A549 (cell line): ENCODE results near the gene TDRD12. TPM values are rescaled to one million over a fixed set of nuclear protein-coding genes. Genes with fewer than 3 reads are reported as not detected.

Source experiments
- ATAC-seq, 2 experiments: fragments of 200-7000 bp in 1 of 2; fragments of >200 bp in 1 of 2; cut with Nextera tagmentation in 1 of 2; cut with Tn5 transposase in 1 of 2; 3 replicates each; pipeline versions ENCODE4 v1.8.0 to v1.9.1; 2018 to 2020; ENCODE audit warnings: mild to moderate bottlenecking in 1 of 2, moderate library complexity in 1 of 2
- CTCF ChIA-PET: fragments of 300-600 bp; sonication (Branson Sonifier 250); formaldehyde crosslinking; extraction: SDS; loops from one replicate; lab custom pipeline; 2021; ENCODE audit warnings: antibody characterized with exemption, inconsistent platforms; lab: Yijun Ruan, JAX
- POLR2A ChIA-PET: fragments of 350-600 bp; formaldehyde crosslinking; extraction: SDS; loops from one replicate; lab custom pipeline; 2021; ENCODE audit warnings: antibody characterized with exemption, inconsistent platforms; lab: Yijun Ruan, JAX
- DNase-seq, 2 experiments: peaks; one replicate each; pipeline versions ENCODE4 v3.0.0 to v3.0.0-alpha.2; 2011 to 2016; ENCODE audit warnings: low read depth in 1 of 2, low spot score in 1 of 2
- FAIRE-seq: peaks from 2 replicates; lab custom pipeline; 2011; peaks lifted over from hg19 to GRCh38; lab: Jason Lieb, UNC
- H3K27ac ChIP-seq, 2 experiments: fragments of >200 bp; sonication (Bioruptor Twin); formaldehyde crosslinking; 3 replicates each; pipeline ENCODE4 v1.5.1; 2016 to 2017
- H3K4me1 ChIP-seq: fragments of >200 bp; sonication (Bioruptor Twin); formaldehyde crosslinking; 3 replicates; pipeline ENCODE4 v1.6.1; 2016
- H3K4me2 ChIP-seq: fragments of >200 bp; sonication (Bioruptor Twin); formaldehyde crosslinking; 3 replicates; pipeline ENCODE4 v1.6.1; 2016
- H3K4me3 ChIP-seq: fragments of >200 bp; sonication (Bioruptor Twin); formaldehyde crosslinking; 3 replicates; pipeline ENCODE4 v1.5.1; 2016
- H3K9me3 ChIP-seq: fragments of >200 bp; sonication (Bioruptor Twin); formaldehyde crosslinking; 3 replicates; pipeline ENCODE4 v1.6.1; 2016
- BCL3 ChIP-seq: fragments of >200 bp; sonication (Bioruptor Twin); formaldehyde crosslinking; IDR thresholded peaks from 3 replicates; pipeline ENCODE4 v1.6.1; 2016
- BHLHE40 ChIP-seq: IDR thresholded peaks from 2 replicates; pipeline ENCODE4 v1.6.1; 2012; ENCODE audit warnings: low read depth, low read length, inconsistent platforms
- CBX2 ChIP-seq: fragments of 200-600 bp; sonication (generic); IDR thresholded peaks from 2 replicates; pipeline ENCODE4 v1.6.1; 2016; ENCODE audit warnings: low read depth, mild to moderate bottlenecking, borderline replicate concordance
- CBX8 ChIP-seq: fragments of 200-600 bp; sonication (generic); IDR thresholded peaks from 2 replicates; pipeline ENCODE4 v1.6.1; 2016
- CHD4 ChIP-seq: fragments of 200-600 bp; sonication (generic); IDR thresholded peaks from 2 replicates; pipeline ENCODE4 v1.6.1; 2016; ENCODE audit warnings: antibody characterized with exemption, mild to moderate bottlenecking, borderline replicate concordance
- E2F6 ChIP-seq: IDR thresholded peaks from 2 replicates; pipeline ENCODE4 v1.6.1; 2012; ENCODE audit warnings: low read depth, borderline replicate concordance
- ELK1 ChIP-seq: fragments of 150-350 bp; IDR thresholded peaks from 2 replicates; pipeline ENCODE4 v1.6.1; 2014; ENCODE audit warnings: low read depth, mild to moderate bottlenecking, low read length
- EP300 ChIP-seq, 2 experiments: fragments of >200 bp; sonication (Bioruptor Twin); formaldehyde crosslinking; IDR thresholded peaks; 2 replicates in 1 of 2; 3 replicates in 1 of 2; pipeline ENCODE4 v1.6.1; 2016 to 2017
- FOXS1 ChIP-seq: fragments of 250-450 bp; sonication (Bioruptor Pico); IDR thresholded peaks from 2 replicates; pipeline ENCODE4 v1.5.0; 2020; ENCODE audit warnings: mild to moderate bottlenecking, moderate library complexity
- GATA3 ChIP-seq: IDR thresholded peaks from 2 replicates; pipeline ENCODE4 v1.6.1; 2012; ENCODE audit warnings: borderline replicate concordance
- HDAC2 ChIP-seq: fragments of 200-600 bp; sonication (generic); IDR thresholded peaks from 2 replicates; pipeline ENCODE4 v1.6.1; 2016
- HOXA7 ChIP-seq: fragments of 250-450 bp; sonication (Bioruptor Pico); IDR thresholded peaks from 2 replicates; pipeline ENCODE4 v1.5.0; 2020; ENCODE audit warnings: mild to moderate bottlenecking, moderate library complexity
- HOXB13 ChIP-seq: fragments of 250-450 bp; sonication (Bioruptor Pico); IDR thresholded peaks from 2 replicates; pipeline ENCODE4 v1.5.0; 2020; ENCODE audit warnings: low read depth, mild to moderate bottlenecking, moderate library complexity
- JUNB ChIP-seq: fragments of >200 bp; sonication (Bioruptor Twin); formaldehyde crosslinking; IDR thresholded peaks from 2 replicates; pipeline ENCODE4 v1.6.1; 2016
- KDM1A ChIP-seq: fragments of 200-600 bp; sonication (generic); IDR thresholded peaks from 2 replicates; pipeline ENCODE4 v1.6.1; 2016; ENCODE audit warnings: low read depth, mild to moderate bottlenecking
- MAFK ChIP-seq: fragments of 450-650 bp; IDR thresholded peaks from 2 replicates; pipeline ENCODE4 v1.6.1; 2014; ENCODE audit not compliant: partially characterized antibody
- MAX ChIP-seq: IDR thresholded peaks from 2 replicates; pipeline ENCODE4 v1.6.1; 2012
- NFE2L2 ChIP-seq: fragments of 150-350 bp; conservative IDR thresholded peaks from 2 replicates; pipeline ENCODE4 v1.6.1; 2014; ENCODE audit warnings: low read length
- PBX3 ChIP-seq: IDR thresholded peaks from 2 replicates; pipeline ENCODE4 v1.6.1; 2012
- POLR2A ChIP-seq: IDR thresholded peaks from 2 replicates; pipeline ENCODE4 v1.6.1; 2012; ENCODE audit warnings: mild to moderate bottlenecking, low read length
- POLR2AphosphoS2 ChIP-seq: conservative IDR thresholded peaks from 2 replicates; pipeline ENCODE4 v1.6.1; 2012; ENCODE audit warnings: low read length, improper control_type of control experiment, inconsistent platforms
- RARB ChIP-seq: fragments of 250-450 bp; sonication (Bioruptor Pico); IDR thresholded peaks from 2 replicates; pipeline ENCODE4 v1.8.0; 2021; ENCODE audit warnings: mild to moderate bottlenecking, moderate library complexity
- REST ChIP-seq: fragments of 200-600 bp; sonication (generic); IDR thresholded peaks from 2 replicates; pipeline ENCODE4 v1.6.1; 2016; ENCODE audit warnings: antibody characterized with exemption, mild to moderate bottlenecking, moderate library complexity
- SREBF2 ChIP-seq: fragments of 450-650 bp; IDR thresholded peaks from 2 replicates; pipeline ENCODE4 v1.6.1; 2014; ENCODE audit warnings: mild to moderate bottlenecking, moderate library complexity
- TP53 ChIP-seq: fragments of 250-450 bp; sonication (Bioruptor Pico); IDR thresholded peaks from 2 replicates; pipeline ENCODE4 v1.5.0; 2021; ENCODE audit warnings: mild to moderate bottlenecking, moderate library complexity
- ZC3H11A ChIP-seq: fragments of 450-650 bp; IDR thresholded peaks from 2 replicates; pipeline ENCODE4 v1.6.1; 2014; ENCODE audit warnings: antibody characterized with exemption, mild to moderate bottlenecking
- ZNF302 ChIP-seq: fragments of 250-450 bp; sonication (Bioruptor Pico); IDR thresholded peaks from 2 replicates; pipeline ENCODE4 v1.9.0; 2021; ENCODE audit warnings: inconsistent platforms, mild to moderate bottlenecking, moderate library complexity
- WGBS: methylation state at CpG from one replicate; pipeline ENCODE4 v1.1.6; 2017; ENCODE audit errors: missing lambda C conversion rate; 5-methylcytosine and 5-hydroxymethylcytosine counted together
- polyA plus RNA-seq, 4 experiments: library from polyadenylated mRNA; depleted of rRNA in 3 of 4; stranded (reverse); fragments of >200 nt; fragmentation: RNase III in 1 of 4; extraction: RNeasy Plus Mini Kit Qiagen cat#74134 plus additional on column Dnase treatment in 1 of 4; gene quantifications; 2 replicates in 3 of 4; 3 replicates in 1 of 4; pipeline ENCODE4 v1.2.3, GENCODE V29; 2011 to 2017

TDRD12 gene
- polyA plus RNA-seq, 2 of the 4 experiments (the other 2 are of a cell fraction) = 0.19 to 0.53 TPM

GRCh38 chr19:32675720-32676185, 43.8 kb upstream of the TDRD12 start, which contains the start of gene RGS9BP (continued):
- no peak for TF ChIP-seq KDM1A
- TF ChIP-seq MAFK = no peak
- no peak for TF ChIP-seq EP300 (IDR thresholded peaks at IDR 0.05)
- TF ChIP-seq GATA3 = no peak
- no peak for TF ChIP-seq HOXB13 (CRISPR knock-in tag)
- TF ChIP-seq BHLHE40 = no peak
- TF ChIP-seq ZC3H11A = no peak

GRCh38 chr19:32676186-32676894, 43.2 kb upstream of the TDRD12 start:
- H3K4me3 ChIP-seq = peak overlapping the region; percentile 84
- H3K4me2 ChIP-seq = peak overlapping the region; percentile 82
- ATAC-seq = peak; percentile 15 to 25
- peaks cover 7% of the 10 kb centered on the region; the same call in 2 of the 3 replicates for H3K4me1 ChIP-seq
- peak overlapping the region; percentile 72 to 85; a peak in 5 of 6 replicates for H3K27ac ChIP-seq
- 16% methylated on average over 66 of the region's 93 CpGs for WGBS
- no peak for FAIRE-seq
- TF ChIP-seq HOXA7 = no peak
- no peak for TF ChIP-seq SREBF2
- TF ChIP-seq ZNF302 = no peak
- TF ChIP-seq TP53 (CRISPR knock-in tag) = no peak
- TF ChIP-seq POLR2A = no peak
- TF ChIP-seq MAX = peak; percentile 62; the same call in 1 of the 2 replicates
- TF ChIP-seq E2F6 = peak; percentile 76
- no peak for TF ChIP-seq NFE2L2
- no peak for TF ChIP-seq RARB (CRISPR knock-in tag)
- CTCF ChIA-PET = interaction anchor here (0.6 to 2.4 kb wide), 17 partner anchors 9 to 287 kb away, joined by 3 to 11 read pairs (median 4); partner anchors contain the start of gene NUDT19
- H3K9me3 ChIP-seq = no peaks in the 10 kb centered on the region; the same call in 2 of the 3 replicates
- peak; percentile 43 to 74 for DNase-seq
- POLR2A ChIA-PET = interaction anchor here (0.5 to 2.2 kb wide), 3 partner anchors 15 to 280 kb away, joined by 3 to 24 read pairs (median 3); partner anchors contain the start of genes DPY19L3 and NUDT19

- Histone ChIP-seq H3K4me1 (peaks cover 7% of the 10 kb centered on the region; the same call in 2 of the 3 replicates), H3K4me2 (peak overlapping the region; percentile 82), H3K27ac (no peak overlapping the region), H3K4me3 (peak overlapping the region; percentile 84; the same call in 1 of the 3 replicates), H3K9me3 (no peaks in the 10 kb centered on the region; the same call in 2 of the 3 replicates)
- ChIA-PET POLR2A (interaction anchor here (0.5 to 2.0 kb wide), 2 partner anchors 14 to 279 kb away, joined by 3 to 7 read pairs; partner anchors contain the start of gene NUDT19), CTCF (interaction anchor here (0.6 to 2.4 kb wide), 16 partner anchors 8 to 287 kb away, joined by 3 to 11 read pairs (median 4); partner anchors contain the start of gene NUDT19)
- no peak for DNase-seq
- FAIRE-seq = no peak
- no peak for ATAC-seq
- 82% methylated on average over 33 of the region's 33 CpGs for WGBS
- TF ChIP-seq FOXS1 (CRISPR knock-in tag) (no peak), CHD4 (no peak), CBX8 (no peak), BCL3 (no peak), ZNF302 (no peak), ELK1 (no peak), CBX2 (no peak), POLR2AphosphoS2 (no peak), REST (no peak), PBX3 (no peak), HDAC2 (no peak), JUNB (no peak), E2F6 (no peak), GATA3 (no peak), EP300 (IDR thresholded peaks at IDR 0.05) (no peak)
Measured at GRCh38 chr19:32676895-32677359, 42.6 kb upstream of the TDRD12 start.
